Keratinocyte (primary cell): Measurements from ENCODE around the gene LDLRAD4.

ENCODE experiments used
- CTCF ChIP-seq, 3 experiments: IDR thresholded peaks in 1 of 3; conservative IDR thresholded peaks in 1 of 3; optimal IDR thresholded peaks in 1 of 3; 2 replicates in 2 of 3; 3 replicates in 1 of 3; pipeline versions ENCODE3 to v1.5.1; 2011; ENCODE audit warnings: low read length in 3 of 3, mild to moderate bottlenecking in 3 of 3, moderate library complexity in 2 of 3, control low read depth in 1 of 3, inconsistent platforms in 1 of 3; ENCODE audit not compliant: insufficient read depth in 2 of 3; ENCODE audit errors: extremely low read depth in 1 of 3
- EZH2 ChIP-seq: IDR thresholded peaks from one replicate; pipeline ENCODE4 v1.6.1; 2012; ENCODE audit warnings: inconsistent platforms, mild to moderate bottlenecking, low read length, moderate library complexity

- TF ChIP-seq CTCF (optimal IDR thresholded peaks at IDR 0.05 in 1 of 3, IDR thresholded peaks at IDR 0.05 in 1 of 3, conservative IDR thresholded peaks at IDR 0.05 in 1 of 3; ENCODE audit: extremely low read depth in 1 of 3, insufficient read depth in 2 of 3, low read length in 3 of 3) = no peak
- no peak for TF ChIP-seq EZH2
Observed at GRCh38 chr18:13302040-13302439, 83.5 kb downstream of the LDLRAD4 start.
